Mesothelial cell of epicardium (in vitro differentiated cells): Measurements from ENCODE around the gene SYTL3. TPM values are rescaled to one million over a fixed set of nuclear protein-coding genes. Genes with fewer than 3 reads are reported as not detected.

Source experiments
- DNase-seq, 2 experiments: peaks; one replicate each; pipeline ENCODE4 v3.0.0; 2021; ENCODE audit warnings: low spot score in 2 of 2; ENCODE audit not compliant: unreplicated experiment in 2 of 2
- H3K27ac Mint-ChIP-seq: 2 replicates; pipeline ENCODE4 v1.8.0; 2021; ENCODE audit warnings: mixed read lengths
- H3K27me3 Mint-ChIP-seq: 2 replicates; pipeline ENCODE4 v1.8.0; 2021; ENCODE audit warnings: low read depth, mixed read lengths
- H3K36me3 Mint-ChIP-seq: 2 replicates; pipeline ENCODE4 v1.8.0; 2021; ENCODE audit warnings: mixed read lengths
- H3K4me1 Mint-ChIP-seq: 2 replicates; pipeline ENCODE4 v1.8.0; 2021; ENCODE audit warnings: mixed read lengths
- H3K4me3 Mint-ChIP-seq: 2 replicates; pipeline ENCODE4 v1.8.0; 2021; ENCODE audit warnings: mild to moderate bottlenecking, moderate library complexity, mixed read lengths
- H3K9me3 Mint-ChIP-seq: 2 replicates; pipeline ENCODE4 v1.8.0; 2021; ENCODE audit warnings: mixed read lengths
- total RNA-seq: library from RNA; stranded (reverse); gene quantifications from 3 replicates; pipeline ENCODE4 v1.2.1, GENCODE V29; 2021
- TF ChIP-seq, protein P1 (sequence below): fragments of 200-600 bp; sonication (generic); IDR thresholded peaks from one replicate; pipeline ENCODE4 v1.5.0; 2021; ENCODE audit warnings: antibody characterized with exemption; ENCODE audit not compliant: unreplicated experiment

The SYTL3 gene
- total RNA-seq, 1 donor from 2014 or later, result 6.1 TPM

GRCh38 chr6:158797331-158798310 lies 147.8 kb downstream of the SYTL3 start:
- Mint-ChIP-seq H3K4me1 (peaks cover 59% of the 10 kb centered on the region), H3K27me3 (no peaks in the 10 kb centered on the region), H3K4me3 (no peak overlapping the region), H3K36me3 (peaks cover 2% of the 10 kb centered on the region), H3K27ac (peak overlapping the region; percentile 86), H3K9me3 (no peaks in the 10 kb centered on the region)
- DNase-seq, result no peak
- TF ChIP-seq, protein P1, sequence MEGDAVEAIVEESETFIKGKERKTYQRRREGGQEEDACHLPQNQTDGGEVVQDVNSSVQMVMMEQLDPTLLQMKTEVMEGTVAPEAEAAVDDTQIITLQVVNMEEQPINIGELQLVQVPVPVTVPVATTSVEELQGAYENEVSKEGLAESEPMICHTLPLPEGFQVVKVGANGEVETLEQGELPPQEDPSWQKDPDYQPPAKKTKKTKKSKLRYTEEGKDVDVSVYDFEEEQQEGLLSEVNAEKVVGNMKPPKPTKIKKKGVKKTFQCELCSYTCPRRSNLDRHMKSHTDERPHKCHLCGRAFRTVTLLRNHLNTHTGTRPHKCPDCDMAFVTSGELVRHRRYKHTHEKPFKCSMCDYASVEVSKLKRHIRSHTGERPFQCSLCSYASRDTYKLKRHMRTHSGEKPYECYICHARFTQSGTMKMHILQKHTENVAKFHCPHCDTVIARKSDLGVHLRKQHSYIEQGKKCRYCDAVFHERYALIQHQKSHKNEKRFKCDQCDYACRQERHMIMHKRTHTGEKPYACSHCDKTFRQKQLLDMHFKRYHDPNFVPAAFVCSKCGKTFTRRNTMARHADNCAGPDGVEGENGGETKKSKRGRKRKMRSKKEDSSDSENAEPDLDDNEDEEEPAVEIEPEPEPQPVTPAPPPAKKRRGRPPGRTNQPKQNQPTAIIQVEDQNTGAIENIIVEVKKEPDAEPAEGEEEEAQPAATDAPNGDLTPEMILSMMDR, result no peak

DNA sequence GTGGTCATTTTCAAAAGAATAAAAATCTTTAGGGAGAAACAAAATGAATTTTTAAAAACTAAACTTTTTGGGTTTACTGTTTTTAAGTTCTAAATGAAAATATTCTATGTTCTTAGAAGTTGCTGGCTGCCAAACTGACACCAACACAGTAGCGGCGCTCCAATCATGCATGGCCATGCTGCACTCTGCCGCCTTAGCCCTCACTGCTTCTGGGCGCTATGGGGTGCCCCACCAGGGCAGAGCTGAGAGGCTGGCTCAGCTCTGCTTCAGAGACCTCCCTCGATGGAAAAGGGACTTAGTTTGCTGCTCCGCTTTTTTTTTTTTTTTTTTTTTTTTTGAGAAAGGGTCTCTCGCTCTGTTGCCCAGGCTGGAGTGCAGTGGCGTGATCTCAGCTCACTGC lies 148.5 kb downstream of the SYTL3 start:
- no peaks in the 10 kb centered on the region for H3K27me3 Mint-ChIP-seq
- TF ChIP-seq, protein P1, result no peak
- H3K4me3 Mint-ChIP-seq, result no peak overlapping the region
- no peaks in the 10 kb centered on the region for H3K36me3 Mint-ChIP-seq
- H3K4me1 Mint-ChIP-seq, result peaks cover 59% of the 10 kb centered on the region
- no peak for DNase-seq
- peak overlapping the region; percentile 93 for H3K27ac Mint-ChIP-seq
- no peaks in the 10 kb centered on the region for H3K9me3 Mint-ChIP-seq

- H3K27ac Mint-ChIP-seq, result peak overlapping the region; percentile 93
- H3K9me3 Mint-ChIP-seq, result no peaks in the 10 kb centered on the region
- peak overlapping the region; percentile 13 for H3K4me3 Mint-ChIP-seq
- H3K4me1 Mint-ChIP-seq, result peaks cover 67% of the 10 kb centered on the region
- no peaks in the 10 kb centered on the region for H3K27me3 Mint-ChIP-seq
- no peak for DNase-seq
- TF ChIP-seq, protein P1, result no peak
- no peaks in the 10 kb centered on the region for H3K36me3 Mint-ChIP-seq
Observed at GRCh38 chr6:158799051-158799792, 149.4 kb downstream of the SYTL3 start.

DNA sequence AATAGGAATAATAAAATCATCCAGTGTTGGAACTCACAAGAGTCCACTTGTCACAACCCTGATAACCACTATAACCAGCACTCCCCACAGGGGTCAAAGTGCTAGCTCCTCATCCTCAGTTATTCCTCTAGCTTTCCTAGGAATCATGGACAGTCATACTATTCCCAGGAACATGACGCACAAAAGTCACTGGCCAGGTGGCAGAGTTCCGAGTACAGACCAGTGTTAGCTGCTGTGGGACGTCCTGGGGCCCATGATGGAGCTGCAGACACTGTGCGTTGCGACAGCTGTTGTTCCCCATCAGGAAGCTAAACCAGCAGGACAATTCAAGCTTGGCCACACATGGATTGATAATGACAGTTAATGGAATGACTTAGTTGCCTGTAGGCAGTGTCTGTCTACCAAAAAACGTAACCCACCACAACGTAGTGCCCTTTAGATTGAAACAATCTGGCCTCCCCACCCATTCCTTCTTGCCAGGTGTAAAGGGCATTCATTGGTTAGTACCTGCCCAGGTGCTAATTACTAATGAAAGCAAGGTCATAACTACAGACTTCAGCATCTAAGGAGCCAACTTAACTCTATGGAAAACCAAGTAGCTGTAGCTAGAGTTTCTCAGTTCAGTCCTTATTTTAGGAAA lies 151.9 kb downstream of the SYTL3 start:
- H3K36me3 Mint-ChIP-seq, result peaks cover 2% of the 10 kb centered on the region
- H3K4me1 Mint-ChIP-seq, result peaks cover 76% of the 10 kb centered on the region
- no peak overlapping the region for H3K4me3 Mint-ChIP-seq
- no peaks in the 10 kb centered on the region for H3K27me3 Mint-ChIP-seq
- no peaks in the 10 kb centered on the region for H3K9me3 Mint-ChIP-seq
- no peak for DNase-seq
- peak overlapping the region; percentile 64 for H3K27ac Mint-ChIP-seq
- TF ChIP-seq, protein P1, result no peak

- H3K27ac Mint-ChIP-seq, result peak overlapping the region; percentile 91
- no peaks in the 10 kb centered on the region for H3K9me3 Mint-ChIP-seq
- peaks cover 73% of the 10 kb centered on the region for H3K4me1 Mint-ChIP-seq
- TF ChIP-seq, protein P1, result no peak
- H3K36me3 Mint-ChIP-seq, result peaks cover 12% of the 10 kb centered on the region
- no peak for DNase-seq
- no peaks in the 10 kb centered on the region for H3K27me3 Mint-ChIP-seq
- H3K4me3 Mint-ChIP-seq, result peak overlapping the region; percentile 41
Observed at GRCh38 chr6:158803733-158804143, 153.9 kb downstream of the SYTL3 start.
